ENCODE results near the gene RNF144A. TPM values are rescaled to one million over a fixed set of nuclear protein-coding genes. Genes with fewer than 3 reads are reported as not detected.

The RNF144A gene
- total and polyA plus RNA-seq, 2 donors from 2014 or later = 4.2 to 12.3 TPM

DNA sequence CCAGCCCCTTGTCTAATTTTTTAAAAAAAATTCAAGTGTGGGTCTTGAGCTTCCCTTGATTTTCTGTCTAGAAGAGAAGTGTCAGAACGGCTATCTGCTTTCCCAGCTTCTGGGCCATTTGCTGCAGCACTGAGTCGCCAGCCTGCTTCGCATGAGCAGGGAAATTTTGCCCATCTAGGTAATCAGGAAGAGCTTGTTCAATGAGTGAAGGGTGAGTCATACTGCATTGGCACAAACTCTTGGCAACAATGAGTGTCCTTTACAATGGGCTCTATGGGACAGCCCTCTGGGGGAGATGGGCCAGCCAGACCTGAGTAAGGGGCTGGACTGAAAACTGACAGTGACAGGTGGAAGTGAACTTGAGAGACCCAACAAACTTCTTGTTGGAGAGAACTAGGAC, 2.4 kb upstream of the RNF144A start:
- H3K9me3 ChIP-seq (ENCODE audit: control insufficient read depth in 2 of 3, insufficient read depth in 1 of 3, low read length in 3 of 3) = no peaks in the 10 kb centered on the region

DNA sequence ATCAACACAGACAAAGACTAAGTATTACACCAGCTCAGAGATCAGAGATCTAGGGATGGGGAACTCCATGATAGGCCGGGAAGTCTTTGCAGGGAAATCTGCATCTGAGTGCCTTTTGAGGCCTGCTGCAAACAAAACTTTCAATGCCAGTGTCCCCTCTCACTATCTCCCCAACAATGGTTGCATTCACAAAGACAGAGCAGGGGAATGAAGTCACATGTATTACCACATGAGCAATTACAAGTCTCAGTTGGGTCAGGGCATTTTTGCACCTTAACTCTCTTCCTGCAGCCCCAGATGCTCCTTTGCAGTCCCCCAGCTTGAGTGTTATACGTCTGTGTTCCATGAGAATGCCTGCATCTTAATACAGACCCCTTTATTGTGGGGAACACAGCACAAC, 1.8 kb upstream of the RNF144A start:
- intact Hi-C loops (cut with DNase I) = no loop called here
- no peak for FAIRE-seq
- DNase-seq = no peak
- TF ChIP-seq, protein P1, sequence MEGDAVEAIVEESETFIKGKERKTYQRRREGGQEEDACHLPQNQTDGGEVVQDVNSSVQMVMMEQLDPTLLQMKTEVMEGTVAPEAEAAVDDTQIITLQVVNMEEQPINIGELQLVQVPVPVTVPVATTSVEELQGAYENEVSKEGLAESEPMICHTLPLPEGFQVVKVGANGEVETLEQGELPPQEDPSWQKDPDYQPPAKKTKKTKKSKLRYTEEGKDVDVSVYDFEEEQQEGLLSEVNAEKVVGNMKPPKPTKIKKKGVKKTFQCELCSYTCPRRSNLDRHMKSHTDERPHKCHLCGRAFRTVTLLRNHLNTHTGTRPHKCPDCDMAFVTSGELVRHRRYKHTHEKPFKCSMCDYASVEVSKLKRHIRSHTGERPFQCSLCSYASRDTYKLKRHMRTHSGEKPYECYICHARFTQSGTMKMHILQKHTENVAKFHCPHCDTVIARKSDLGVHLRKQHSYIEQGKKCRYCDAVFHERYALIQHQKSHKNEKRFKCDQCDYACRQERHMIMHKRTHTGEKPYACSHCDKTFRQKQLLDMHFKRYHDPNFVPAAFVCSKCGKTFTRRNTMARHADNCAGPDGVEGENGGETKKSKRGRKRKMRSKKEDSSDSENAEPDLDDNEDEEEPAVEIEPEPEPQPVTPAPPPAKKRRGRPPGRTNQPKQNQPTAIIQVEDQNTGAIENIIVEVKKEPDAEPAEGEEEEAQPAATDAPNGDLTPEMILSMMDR (IDR thresholded peaks at IDR 0.05; ENCODE audit: borderline replicate concordance, extremely low read depth, insufficient read depth) = no peak
- Histone ChIP-seq H3K27ac (ENCODE audit: low read depth in 2 of 2, low read length in 2 of 2) (no peak overlapping the region), H3K4me1 (ENCODE audit: control insufficient read depth in 2 of 3, insufficient read depth in 2 of 3, low read depth in 1 of 3, low read length in 3 of 3) (peaks cover 0 to 4% (median 0%) of the 10 kb centered on the region in 3 donors), H3K9me3 (ENCODE audit: control insufficient read depth in 2 of 3, insufficient read depth in 1 of 3, low read length in 3 of 3) (no peaks in the 10 kb centered on the region), H3K36me3 (ENCODE audit: control insufficient read depth in 2 of 3, insufficient read depth in 3 of 3, low read length in 3 of 3) (no peaks in the 10 kb centered on the region), H3K27me3 (ENCODE audit: control insufficient read depth, insufficient read depth, low read length) (no peaks in the 10 kb centered on the region), H3K9ac (ENCODE audit: low read length in 3 of 3) (no peak overlapping the region), H3K4me3 (ENCODE audit: low read length in 3 of 3) (no peak overlapping the region)

More for the DNA sequence above, 2.4 kb upstream of the RNF144A start:
- no peak overlapping the region for H3K27ac ChIP-seq (ENCODE audit: low read depth in 2 of 2, low read length in 2 of 2)
- no peaks in the 10 kb centered on the region for H3K27me3 ChIP-seq (ENCODE audit: control insufficient read depth, insufficient read depth, low read length)
- no peak overlapping the region for H3K9ac ChIP-seq (ENCODE audit: low read length in 3 of 3)
- TF ChIP-seq, protein P1 (IDR thresholded peaks at IDR 0.05; ENCODE audit: borderline replicate concordance, extremely low read depth, insufficient read depth) = no peak
- peaks cover 0 to 4% (median 0%) of the 10 kb centered on the region in 3 donors for H3K4me1 ChIP-seq (ENCODE audit: control insufficient read depth in 2 of 3, insufficient read depth in 2 of 3, low read depth in 1 of 3, low read length in 3 of 3)
- no peaks in the 10 kb centered on the region for H3K36me3 ChIP-seq (ENCODE audit: control insufficient read depth in 2 of 3, insufficient read depth in 3 of 3, low read length in 3 of 3)
- DNase-seq (no peak), FAIRE-seq (no peak)
- no peak overlapping the region for H3K4me3 ChIP-seq (ENCODE audit: low read length in 3 of 3)
- intact Hi-C loops (cut with DNase I) = no loop called here

DNA sequence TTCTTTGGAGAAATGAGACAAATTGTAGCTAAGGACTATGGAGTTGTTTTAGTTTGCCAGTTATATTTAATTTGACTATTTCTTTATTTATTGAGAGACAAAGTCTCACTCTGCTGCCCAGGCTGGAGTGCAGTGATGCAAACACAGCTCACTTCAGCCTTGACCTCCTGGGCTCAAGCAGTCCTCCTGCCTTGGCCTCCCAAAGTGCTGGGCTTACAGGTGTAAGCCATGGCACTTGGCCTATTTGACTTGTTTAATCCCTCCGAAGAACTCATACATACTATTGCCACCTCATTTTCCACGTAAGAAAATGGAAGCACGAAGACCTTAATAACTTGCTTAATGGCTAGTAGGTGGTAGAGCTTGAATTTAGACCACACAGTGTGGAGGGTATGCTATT, 988 bp upstream of the RNF144A start:
- Histone ChIP-seq H3K9me3 (ENCODE audit: control insufficient read depth in 2 of 3, insufficient read depth in 1 of 3, low read length in 3 of 3) (no peaks in the 10 kb centered on the region), H3K4me1 (ENCODE audit: control insufficient read depth in 2 of 3, insufficient read depth in 2 of 3, low read depth in 1 of 3, low read length in 3 of 3) (peaks cover 2 to 8% (median 6%) of the 10 kb centered on the region in 3 donors), H3K36me3 (ENCODE audit: control insufficient read depth in 2 of 3, insufficient read depth in 3 of 3, low read length in 3 of 3) (no peaks in the 10 kb centered on the region), H3K4me3 (ENCODE audit: low read length in 3 of 3) (no peak overlapping the region), H3K27me3 (ENCODE audit: control insufficient read depth, insufficient read depth, low read length) (no peaks in the 10 kb centered on the region), H3K27ac (ENCODE audit: low read depth in 2 of 2, low read length in 2 of 2) (no peak overlapping the region), H3K9ac (ENCODE audit: low read length in 3 of 3) (no peak overlapping the region)
- DNase-seq = no peak
- TF ChIP-seq, protein P1 (IDR thresholded peaks at IDR 0.05; ENCODE audit: borderline replicate concordance, extremely low read depth, insufficient read depth) = no peak
- no peak for FAIRE-seq
- intact Hi-C loops (cut with DNase I) = no loop called here

DNA sequence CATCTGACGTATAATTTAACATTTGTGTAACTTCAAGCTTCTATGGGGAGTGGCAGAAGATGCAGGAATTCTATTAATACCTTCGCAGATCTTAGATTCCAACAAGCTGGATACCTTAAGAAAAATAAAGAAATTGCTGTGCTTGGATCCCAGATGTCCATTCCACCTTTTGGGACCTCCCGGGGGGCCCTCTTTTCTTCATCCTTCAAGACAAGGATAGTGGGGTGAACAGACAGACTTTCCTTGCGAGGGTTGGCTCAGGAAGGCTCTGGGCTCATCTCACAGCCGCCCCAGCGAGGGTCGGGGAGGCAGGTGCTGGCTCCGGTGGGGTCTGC, 509 bp upstream of the RNF144A start:
- TF ChIP-seq, protein P1 (IDR thresholded peaks at IDR 0.05; ENCODE audit: borderline replicate concordance, extremely low read depth, insufficient read depth) = no peak

More for the DNA sequence above, 509 bp upstream of the RNF144A start:
- FAIRE-seq = no peak
- no peaks in the 10 kb centered on the region for H3K9me3 ChIP-seq (ENCODE audit: control insufficient read depth in 2 of 3, insufficient read depth in 1 of 3, low read length in 3 of 3)
- no peak for DNase-seq
- intact Hi-C loops (cut with DNase I) = no loop called here
- H3K27me3 ChIP-seq (ENCODE audit: control insufficient read depth, insufficient read depth, low read length) = no peaks in the 10 kb centered on the region
- H3K4me1 ChIP-seq (ENCODE audit: control insufficient read depth in 2 of 3, insufficient read depth in 2 of 3, low read depth in 1 of 3, low read length in 3 of 3) = peaks cover 7 to 12% (median 10%) of the 10 kb centered on the region in 3 donors
- no peaks in the 10 kb centered on the region for H3K36me3 ChIP-seq (ENCODE audit: control insufficient read depth in 2 of 3, insufficient read depth in 3 of 3, low read length in 3 of 3)
- peak overlapping the region in 1 of 3 donors; percentile 69 for H3K9ac ChIP-seq (ENCODE audit: low read length in 3 of 3)
- peak overlapping the region in 2 of 3 donors; percentile 41 to 44 for H3K4me3 ChIP-seq (ENCODE audit: low read length in 3 of 3)
- no peak overlapping the region for H3K27ac ChIP-seq (ENCODE audit: low read depth in 2 of 2, low read length in 2 of 2)

Data from kidney (tissue), 14 donors.